Measurements from ENCODE around the gene UBE2Z. TPM values are rescaled to one million over a fixed set of nuclear protein-coding genes. Genes with fewer than 3 reads are reported as not detected.
"Not testable (repeated sequence)": the region's sequence is repeated elsewhere in the genome, so short reads cannot be mapped to it uniquely, and the experiment has no call there.

UBE2Z gene
- total RNA-seq, 1 donor from 2014 or later = 37.9 TPM

DNA sequence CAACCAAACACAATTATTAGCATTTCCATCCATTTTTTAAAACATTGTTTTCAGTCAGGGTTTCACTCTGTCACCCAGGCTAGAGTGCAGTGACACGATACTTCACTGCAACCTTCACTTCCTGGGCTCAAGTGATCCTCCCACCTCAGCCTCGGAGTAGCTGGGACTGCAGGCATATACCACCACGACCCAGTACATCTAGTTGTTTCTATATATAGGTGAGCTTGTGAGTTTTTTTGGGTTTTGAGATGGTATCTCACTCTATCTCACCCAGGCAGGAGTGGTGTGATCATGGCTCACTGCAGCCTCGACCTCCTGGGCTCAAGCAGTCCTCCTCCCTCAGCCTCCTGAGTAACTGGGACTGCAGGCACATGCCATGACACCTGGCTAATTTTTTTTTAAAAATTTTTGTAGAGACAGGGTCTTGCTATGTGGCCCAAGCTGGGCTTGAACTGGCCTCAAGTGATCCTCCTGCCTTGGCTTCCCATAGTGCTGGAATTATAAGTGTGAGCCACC is 37.1 kb upstream of the UBE2Z start:
- peaks cover 2% of the 10 kb centered on the region for H3K27me3 ChIP-seq (ENCODE audit: control insufficient read depth, insufficient read depth, low read length)
- no peak overlapping the region for H3K4me3 ChIP-seq (ENCODE audit: low read depth, low read length)
- TF ChIP-seq, protein P1, sequence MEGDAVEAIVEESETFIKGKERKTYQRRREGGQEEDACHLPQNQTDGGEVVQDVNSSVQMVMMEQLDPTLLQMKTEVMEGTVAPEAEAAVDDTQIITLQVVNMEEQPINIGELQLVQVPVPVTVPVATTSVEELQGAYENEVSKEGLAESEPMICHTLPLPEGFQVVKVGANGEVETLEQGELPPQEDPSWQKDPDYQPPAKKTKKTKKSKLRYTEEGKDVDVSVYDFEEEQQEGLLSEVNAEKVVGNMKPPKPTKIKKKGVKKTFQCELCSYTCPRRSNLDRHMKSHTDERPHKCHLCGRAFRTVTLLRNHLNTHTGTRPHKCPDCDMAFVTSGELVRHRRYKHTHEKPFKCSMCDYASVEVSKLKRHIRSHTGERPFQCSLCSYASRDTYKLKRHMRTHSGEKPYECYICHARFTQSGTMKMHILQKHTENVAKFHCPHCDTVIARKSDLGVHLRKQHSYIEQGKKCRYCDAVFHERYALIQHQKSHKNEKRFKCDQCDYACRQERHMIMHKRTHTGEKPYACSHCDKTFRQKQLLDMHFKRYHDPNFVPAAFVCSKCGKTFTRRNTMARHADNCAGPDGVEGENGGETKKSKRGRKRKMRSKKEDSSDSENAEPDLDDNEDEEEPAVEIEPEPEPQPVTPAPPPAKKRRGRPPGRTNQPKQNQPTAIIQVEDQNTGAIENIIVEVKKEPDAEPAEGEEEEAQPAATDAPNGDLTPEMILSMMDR (IDR thresholded peaks at IDR 0.05; ENCODE audit: insufficient read depth, low read length, severe bottlenecking) = no peak
- H3K36me3 ChIP-seq (ENCODE audit: control insufficient read depth, insufficient read depth, low read length) = no peaks in the 10 kb centered on the region
- FAIRE-seq = no peak
- DNase-seq (ENCODE audit: low read depth) = no peak

DNA sequence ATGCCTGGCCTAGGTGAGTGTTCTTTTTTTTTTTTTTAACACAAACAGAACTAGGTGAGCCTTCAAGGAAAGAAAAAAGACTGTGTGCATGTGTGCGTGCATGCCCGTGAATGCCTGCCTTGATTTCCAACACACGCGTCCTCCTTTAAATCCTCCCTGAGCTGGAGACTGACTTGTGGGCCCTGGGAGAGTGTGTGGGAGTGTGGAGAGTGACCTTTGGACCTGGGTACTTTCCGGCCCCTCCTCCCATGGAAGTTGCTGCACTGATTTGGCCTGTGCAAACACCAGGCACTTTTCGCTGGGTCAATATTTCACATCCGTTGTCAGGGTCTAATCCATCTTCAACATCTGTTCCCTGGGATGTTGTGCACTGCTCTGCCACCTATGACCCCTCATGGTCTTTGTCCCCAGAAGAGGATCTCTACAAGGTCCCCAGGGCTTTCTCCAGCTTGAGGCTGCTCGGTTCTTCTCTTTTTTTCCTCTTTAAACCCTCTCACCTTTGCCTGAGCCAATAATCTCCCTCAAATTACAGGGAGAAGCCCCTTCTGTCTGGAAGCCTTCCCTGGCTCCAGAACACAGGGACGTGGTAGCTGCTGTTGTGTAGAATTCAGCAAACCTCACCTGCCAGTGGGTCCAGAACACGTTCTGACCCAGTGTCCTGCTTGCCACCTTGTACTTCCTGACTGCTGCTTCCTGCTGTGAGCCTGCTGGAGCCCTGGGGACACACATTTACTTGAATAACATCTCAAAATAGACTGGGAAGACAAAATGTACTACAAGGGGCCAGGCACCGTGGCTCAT is 36.5 kb upstream of the UBE2Z start:
- no peak for FAIRE-seq
- no peaks in the 10 kb centered on the region for H3K36me3 ChIP-seq (ENCODE audit: control insufficient read depth, insufficient read depth, low read length)
- no peak for DNase-seq (ENCODE audit: low read depth)
- no peak overlapping the region for H3K4me3 ChIP-seq (ENCODE audit: low read depth, low read length)
- peaks cover 2% of the 10 kb centered on the region for H3K27me3 ChIP-seq (ENCODE audit: control insufficient read depth, insufficient read depth, low read length)
- TF ChIP-seq, protein P1 (IDR thresholded peaks at IDR 0.05; ENCODE audit: insufficient read depth, low read length, severe bottlenecking) = no peak

DNA sequence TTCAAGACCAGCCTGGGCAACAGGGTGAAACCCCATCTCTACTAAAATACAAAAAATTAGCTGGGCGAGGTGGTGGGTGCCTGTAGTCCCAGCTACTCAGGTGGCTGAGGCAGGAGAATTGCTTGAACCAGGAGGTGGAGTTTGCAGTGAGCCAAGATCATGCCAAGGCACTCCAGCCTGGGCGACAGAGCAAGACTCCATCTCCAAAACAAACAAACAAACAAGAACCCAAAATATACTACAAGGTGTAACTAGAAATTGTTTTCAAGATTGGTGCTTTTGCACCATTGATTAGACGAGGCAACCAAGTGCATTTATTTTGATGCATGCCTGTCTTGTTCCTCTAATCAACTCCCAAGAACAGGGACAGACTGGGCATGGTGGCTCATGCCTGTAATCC is 35.8 kb upstream of the UBE2Z start:
- not testable (repeated sequence) for H3K36me3 ChIP-seq (ENCODE audit: control insufficient read depth, insufficient read depth, low read length); DNase-seq (ENCODE audit: low read depth); H3K4me3 ChIP-seq (ENCODE audit: low read depth, low read length); FAIRE-seq; H3K27me3 ChIP-seq (ENCODE audit: control insufficient read depth, insufficient read depth, low read length)

DNA sequence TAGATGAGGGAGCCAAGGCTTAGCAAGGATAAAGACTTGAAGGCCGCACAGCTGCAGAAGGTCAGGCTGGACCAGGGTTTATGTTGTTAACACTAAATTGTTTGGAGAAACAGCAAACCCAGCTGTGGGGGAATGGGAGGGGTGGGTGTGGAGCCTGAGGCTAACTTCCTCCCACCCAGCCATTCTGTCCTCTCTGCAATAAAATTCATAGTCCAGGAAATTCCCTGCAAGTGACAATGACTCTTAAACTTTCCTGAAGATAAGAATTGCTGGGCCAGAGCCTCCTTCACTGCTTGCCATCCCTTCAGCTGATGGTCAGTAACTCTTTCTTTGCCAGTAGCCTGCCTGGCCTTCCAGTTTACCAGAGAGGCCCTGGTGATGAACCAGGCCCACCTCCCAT is 35.0 kb upstream of the UBE2Z start:
- DNase-seq (ENCODE audit: low read depth) = no peak
- Histone ChIP-seq H3K4me3 (ENCODE audit: low read depth, low read length) (no peak overlapping the region), H3K27me3 (ENCODE audit: control insufficient read depth, insufficient read depth, low read length) (peaks cover 2% of the 10 kb centered on the region), H3K36me3 (ENCODE audit: control insufficient read depth, insufficient read depth, low read length) (no peaks in the 10 kb centered on the region)
- FAIRE-seq = no peak
- TF ChIP-seq, protein P1 (IDR thresholded peaks at IDR 0.05; ENCODE audit: insufficient read depth, low read length, severe bottlenecking) = no peak

DNA sequence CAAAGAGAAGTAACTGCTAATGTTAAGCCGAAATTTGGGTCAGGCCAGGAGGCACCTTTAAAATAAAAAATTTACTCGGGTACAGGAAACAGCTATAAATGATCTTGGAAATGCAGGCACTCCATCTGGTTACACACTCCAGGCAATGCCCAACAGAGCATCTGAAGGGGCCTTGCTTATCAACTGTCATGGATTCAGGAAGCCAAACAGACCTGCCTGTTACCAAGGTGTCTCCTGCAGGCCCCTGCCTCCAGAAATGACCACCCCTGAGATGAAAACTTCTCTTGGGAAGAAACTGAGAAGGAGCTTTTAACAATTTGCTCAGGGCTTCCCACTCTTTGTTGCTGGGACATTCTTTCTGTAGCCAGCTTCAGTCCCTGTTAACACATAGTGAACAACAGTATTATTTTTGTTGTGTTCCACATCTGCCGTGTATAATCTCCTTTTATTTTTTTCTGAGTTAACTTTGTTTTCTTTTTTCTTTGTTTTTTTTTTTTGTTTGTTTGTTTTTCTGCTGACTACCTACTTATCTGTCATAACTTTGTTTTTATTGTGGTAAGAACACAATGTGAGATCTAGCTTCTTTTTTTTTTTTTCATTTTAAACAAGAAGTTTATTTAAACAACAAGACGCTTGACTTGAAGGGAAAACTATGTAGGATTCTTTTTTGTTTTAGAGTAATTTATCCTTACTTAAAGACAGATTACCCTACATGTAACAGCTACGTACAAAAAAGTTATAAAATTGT is 34.3 kb upstream of the UBE2Z start:
- Histone ChIP-seq H3K4me3 (ENCODE audit: low read depth, low read length) (no peak overlapping the region), H3K27me3 (ENCODE audit: control insufficient read depth, insufficient read depth, low read length) (peaks cover 2% of the 10 kb centered on the region), H3K36me3 (ENCODE audit: control insufficient read depth, insufficient read depth, low read length) (no peaks in the 10 kb centered on the region)
- TF ChIP-seq, protein P1 (IDR thresholded peaks at IDR 0.05; ENCODE audit: insufficient read depth, low read length, severe bottlenecking) = no peak
- FAIRE-seq (no peak), DNase-seq (ENCODE audit: low read depth) (no peak)

Measured in bronchial epithelial cell (primary cell).